MM.1S (cell line): ENCODE results near the gene CXCL12.

Source experiments
- DNase-seq: peaks from one replicate; pipeline ENCODE4 v3.0.0-alpha.2; 2015
- H2AFZ ChIP-seq: fragments of 300-600 bp; sonication (generic); 2 replicates; pipeline ENCODE4 v1.6.0; 2016; ENCODE audit warnings: antibody characterized with exemption, low read length
- H3F3A ChIP-seq: fragments of 300-600 bp; sonication (generic); 2 replicates; pipeline ENCODE4 v1.6.1; 2016; ENCODE audit warnings: mild to moderate bottlenecking, antibody characterized with exemption, low read length, moderate library complexity, mixed read lengths; ENCODE audit not compliant: insufficient read depth
- H3K27ac ChIP-seq: fragments of 300-600 bp; sonication (generic); 2 replicates; pipeline ENCODE4 v1.5.1; 2016; ENCODE audit warnings: mild to moderate bottlenecking, low read length
- H3K27me3 ChIP-seq: fragments of 300-600 bp; sonication (generic); replicated peaks from 2 replicates; pipeline ENCODE4 v1.6.0; 2016; ENCODE audit warnings: low read length; ENCODE audit not compliant: insufficient read depth
- H3K36me3 ChIP-seq: fragments of 300-600 bp; sonication (generic); replicated peaks from 2 replicates; pipeline ENCODE4 v1.6.1; 2016; ENCODE audit warnings: mild to moderate bottlenecking, low read length, mixed read lengths; ENCODE audit not compliant: insufficient read depth
- H3K4me1 ChIP-seq: fragments of 300-600 bp; sonication (generic); 2 replicates; pipeline ENCODE4 v1.6.1; 2016; ENCODE audit warnings: low read length, mixed read lengths
- H3K4me2 ChIP-seq: fragments of 300-600 bp; sonication (generic); 2 replicates; pipeline ENCODE4 v1.6.0; 2016; ENCODE audit warnings: low read depth, low read length
- H3K4me3 ChIP-seq: fragments of 300-600 bp; sonication (generic); 2 replicates; pipeline ENCODE4 v1.5.1; 2016; ENCODE audit warnings: low read length, mixed read lengths
- H3K79me2 ChIP-seq: fragments of 300-600 bp; sonication (generic); 2 replicates; pipeline ENCODE4 v1.6.1; 2016; ENCODE audit warnings: mixed run types, low read length, mixed read lengths
- H3K9ac ChIP-seq: fragments of 300-600 bp; sonication (generic); 2 replicates; pipeline ENCODE4 v1.6.1; 2016; ENCODE audit warnings: low read length, mixed read lengths
- H3K9me2 ChIP-seq: fragments of 300-600 bp; sonication (generic); replicated peaks from 2 replicates; pipeline ENCODE4 v1.6.1; 2016; ENCODE audit warnings: mild to moderate bottlenecking, low read length, mixed read lengths; ENCODE audit not compliant: insufficient read depth
- H3K9me3 ChIP-seq: fragments of 300-600 bp; sonication (generic); replicated peaks from 2 replicates; pipeline ENCODE4 v1.6.1; 2016; ENCODE audit warnings: mild to moderate bottlenecking, low read length, mixed read lengths; ENCODE audit not compliant: insufficient read depth
- H4K20me1 ChIP-seq: fragments of 300-600 bp; sonication (generic); 2 replicates; pipeline ENCODE4 v1.6.1; 2016; ENCODE audit warnings: mild to moderate bottlenecking, low read length, moderate library complexity, mixed read lengths; ENCODE audit not compliant: insufficient read depth
- CTCF ChIP-seq: fragments of 300-600 bp; sonication (generic); IDR thresholded peaks from 2 replicates; pipeline ENCODE4 v1.5.1; 2016; ENCODE audit warnings: antibody characterized with exemption, low read length, mixed read lengths
- EZH2 ChIP-seq: fragments of 300-600 bp; sonication (generic); optimal IDR thresholded peaks from 2 replicates; pipeline ENCODE3; 2017; ENCODE audit warnings: low read depth, mild to moderate bottlenecking, antibody characterized with exemption, low read length, mixed read lengths
- EZH2phosphoT487 ChIP-seq: fragments of 300-600 bp; sonication (generic); IDR thresholded peaks from 2 replicates; pipeline ENCODE4 v1.6.1; 2018; ENCODE audit warnings: antibody characterized with exemption, low read length

Gene CXCL12

GRCh38 chr10:44394696-44395381 is 9.9 kb upstream of the CXCL12 start:
- no peak overlapping the region for H3K27ac ChIP-seq
- no peaks in the 10 kb centered on the region for H3F3A ChIP-seq
- no peak overlapping the region for H3K9ac ChIP-seq
- no peaks in the 10 kb centered on the region for H3K36me3 ChIP-seq
- H4K20me1 ChIP-seq: no peaks in the 10 kb centered on the region
- peaks cover 3% of the 10 kb centered on the region; the same call in 1 of the 2 replicates for H3K4me1 ChIP-seq
- H3K4me3 ChIP-seq: no peak overlapping the region
- H2AFZ ChIP-seq: no peak overlapping the region
- H3K4me2 ChIP-seq: no peak overlapping the region
- H3K9me3 ChIP-seq: no peaks in the 10 kb centered on the region
- no peaks in the 10 kb centered on the region for H3K9me2 ChIP-seq
- H3K27me3 ChIP-seq: no peaks in the 10 kb centered on the region
- TF ChIP-seq EZH2: no peak
- TF ChIP-seq EZH2phosphoT487: no peak
- TF ChIP-seq CTCF: no peak
- no peaks in the 10 kb centered on the region for H3K79me2 ChIP-seq
- no peak for DNase-seq

- no peaks in the 10 kb centered on the region for H4K20me1 ChIP-seq
- no peaks in the 10 kb centered on the region for H3F3A ChIP-seq
- H3K4me3 ChIP-seq: no peak overlapping the region
- no peak for TF ChIP-seq CTCF
- TF ChIP-seq EZH2phosphoT487: no peak
- no peak for TF ChIP-seq EZH2
- H3K27me3 ChIP-seq: no peaks in the 10 kb centered on the region
- H3K4me2 ChIP-seq: no peak overlapping the region
- H2AFZ ChIP-seq: no peak overlapping the region
- H3K9me3 ChIP-seq: no peaks in the 10 kb centered on the region
- H3K4me1 ChIP-seq: peaks cover 3% of the 10 kb centered on the region; the same call in 1 of the 2 replicates
- no peaks in the 10 kb centered on the region for H3K79me2 ChIP-seq
- DNase-seq: no peak
- H3K9ac ChIP-seq: no peak overlapping the region
- H3K27ac ChIP-seq: no peak overlapping the region
- no peaks in the 10 kb centered on the region for H3K36me3 ChIP-seq
- no peaks in the 10 kb centered on the region for H3K9me2 ChIP-seq
Measured at GRCh38 chr10:44393834-44394547, 9.1 kb upstream of the CXCL12 start.

GRCh38 chr10:44393051-44393630 is 8.2 kb upstream of the CXCL12 start:
- Histone ChIP-seq H3F3A (no peaks in the 10 kb centered on the region), H3K36me3 (no peaks in the 10 kb centered on the region), H3K9me2 (no peaks in the 10 kb centered on the region), H3K4me2 (no peak overlapping the region), H3K4me1 (peaks cover 3% of the 10 kb centered on the region; the same call in 1 of the 2 replicates), H4K20me1 (no peaks in the 10 kb centered on the region), H3K4me3 (no peak overlapping the region), H3K79me2 (no peaks in the 10 kb centered on the region), H3K27me3 (no peaks in the 10 kb centered on the region), H3K9ac (no peak overlapping the region), H3K9me3 (no peaks in the 10 kb centered on the region), H3K27ac (no peak overlapping the region), H2AFZ (no peak overlapping the region)
- no peak for DNase-seq
- TF ChIP-seq EZH2phosphoT487 (no peak), EZH2 (no peak), CTCF (no peak)
